H1 (cell line): ENCODE data around the gene PPP1R3C. TPM values are rescaled to one million over a fixed set of nuclear protein-coding genes. Genes with fewer than 3 reads are reported as not detected.

Experiments used
- CTCF ChIA-PET: fragments of 300-600 bp; sonication (Branson Sonifier 250); formaldehyde crosslinking; loops from one replicate; lab custom pipeline; 2021; ENCODE audit not compliant: partially characterized antibody; lab: Charles Lee
- POLR2A ChIA-PET: fragments of 300-600 bp; sonication (Branson Sonifier 250); formaldehyde crosslinking; loops from one replicate; lab custom pipeline; 2021; ENCODE audit warnings: inconsistent platforms; ENCODE audit not compliant: partially characterized antibody; lab: Charles Lee
- DNase-seq, 2 experiments: peaks; one replicate each; pipeline versions ENCODE4 v3.0.0 to v3.0.0-alpha.2; 2010 to 2022; ENCODE audit warnings: low spot score in 2 of 2, low read depth in 1 of 2, mixed read lengths in 1 of 2
- FAIRE-seq: peaks from 2 replicates; lab custom pipeline; 2011; peaks lifted over from hg19 to GRCh38; lab: Jason Lieb, UNC
- H2AFZ ChIP-seq: 2 replicates; pipeline ENCODE4 v1.8.1; 2012; ENCODE audit warnings: low read length, inconsistent platforms
- H2AK5ac ChIP-seq: 2 replicates; pipeline ENCODE4 v1.6.1; 2013; ENCODE audit warnings: low read depth, low read length
- H2BK120ac ChIP-seq: replicated peaks from 2 replicates; pipeline ENCODE3; 2013; ENCODE audit warnings: low read depth, low read length, inconsistent platforms
- H2BK12ac ChIP-seq: 2 replicates; pipeline ENCODE4 v1.6.1; 2013; ENCODE audit warnings: low read depth, low read length
- H2BK15ac ChIP-seq: 2 replicates; pipeline ENCODE4 v1.6.1; 2013; ENCODE audit warnings: low read length
- H2BK20ac ChIP-seq: 2 replicates; pipeline ENCODE4 v1.6.1; 2013; ENCODE audit warnings: low read length
- H2BK5ac ChIP-seq: 2 replicates; pipeline ENCODE4 v1.6.1; 2013; ENCODE audit warnings: low read depth, low read length
- H3K14ac ChIP-seq: 2 replicates; pipeline ENCODE4 v1.6.1; 2013; ENCODE audit warnings: inconsistent platforms; ENCODE audit not compliant: insufficient read length
- H3K18ac ChIP-seq: 2 replicates; pipeline ENCODE4 v1.6.1; 2013; ENCODE audit warnings: low read length; ENCODE audit errors: extremely low read depth
- H3K23ac ChIP-seq: 2 replicates; pipeline ENCODE4 v1.6.1; 2013; ENCODE audit warnings: inconsistent platforms; ENCODE audit not compliant: insufficient read length
- H3K23me2 ChIP-seq: 2 replicates; pipeline ENCODE4 v1.6.1; 2013; ENCODE audit warnings: low read depth, low read length
- H3K27ac ChIP-seq: 2 replicates; pipeline ENCODE4 v1.6.1; 2011; ENCODE audit warnings: low read depth, low read length, inconsistent platforms
- H3K27me3 ChIP-seq, 4 experiments: replicated peaks in 1 of 4; 1 replicate in 1 of 4; 2 replicates in 3 of 4; pipeline versions ENCODE4 v1.6.1 to v1.8.1; 2011 to 2013; ENCODE audit warnings: low read length in 3 of 4, mild to moderate bottlenecking in 3 of 4, inconsistent platforms in 2 of 4, mixed read lengths in 2 of 4, moderate library complexity in 1 of 4; ENCODE audit not compliant: control insufficient read depth in 3 of 4, insufficient read depth in 3 of 4; ENCODE audit errors: extremely low read depth in 1 of 4
- H3K36me3 ChIP-seq, 4 experiments: 2 replicates each; pipeline versions ENCODE4 v1.6.1 to v1.8.1; 2011 to 2013; ENCODE audit warnings: mild to moderate bottlenecking in 4 of 4, low read length in 3 of 4, moderate library complexity in 2 of 4, control low read depth in 1 of 4, inconsistent platforms in 1 of 4; ENCODE audit not compliant: insufficient read depth in 4 of 4, control insufficient read depth in 2 of 4
- H3K4ac ChIP-seq: replicated peaks from 2 replicates; pipeline ENCODE3; 2013; ENCODE audit warnings: low read length, low read depth, mixed read lengths, inconsistent platforms; ENCODE audit not compliant: insufficient read length
- H3K4me1 ChIP-seq, 4 experiments: replicated peaks in 1 of 4; 1 replicate in 1 of 4; 2 replicates in 3 of 4; pipeline versions ENCODE4 v1.6.1 to v1.8.1; 2011 to 2013; ENCODE audit warnings: low read length in 3 of 4, inconsistent platforms in 2 of 4, mixed read lengths in 1 of 4; ENCODE audit not compliant: insufficient read depth in 4 of 4, control insufficient read depth in 3 of 4
- H3K4me2 ChIP-seq, 2 experiments: 2 replicates each; pipeline versions ENCODE4 v1.6.1 to v1.8.1; 2011 to 2013; ENCODE audit warnings: low read depth in 2 of 2, low read length in 2 of 2, control low read depth in 1 of 2, inconsistent platforms in 1 of 2, mild to moderate bottlenecking in 1 of 2; ENCODE audit not compliant: insufficient read depth in 1 of 2
- H3K4me3 ChIP-seq, 4 experiments: fragments of 200-600, 300-600 bp in 1 of 4; sonication (generic), shearing (Covaris generic), sonication (Bioruptor Twin) in 1 of 4; 2 replicates each; pipeline versions ENCODE4 v1.5.1 to v1.8.1; 2011 to 2016; ENCODE audit warnings: low read length in 4 of 4, low read depth in 3 of 4, control low read depth in 2 of 4, inconsistent platforms in 2 of 4, mild to moderate bottlenecking in 2 of 4, mixed read lengths in 1 of 4, moderate library complexity in 1 of 4; ENCODE audit not compliant: insufficient read depth in 2 of 4; ENCODE audit errors: extremely low read depth in 1 of 4
- H3K56ac ChIP-seq: replicated peaks from 2 replicates; pipeline ENCODE3; 2013; ENCODE audit warnings: low read depth, mild to moderate bottlenecking, mixed read lengths, low read length, inconsistent platforms; ENCODE audit not compliant: insufficient read length
- H3K79me1 ChIP-seq: 2 replicates; pipeline ENCODE4 v1.6.1; 2013; ENCODE audit warnings: low read depth, low read length, control low read depth
- H3K79me2 ChIP-seq, 2 experiments: 2 replicates each; pipeline versions ENCODE4 v1.6.1 to v1.8.1; 2012 to 2013; ENCODE audit warnings: low read length in 2 of 2, mild to moderate bottlenecking in 2 of 2, inconsistent platforms in 1 of 2; ENCODE audit not compliant: insufficient read depth in 2 of 2, control insufficient read depth in 1 of 2
- H3K9ac ChIP-seq, 4 experiments: replicated peaks in 1 of 4; 1 replicate in 1 of 4; 2 replicates in 3 of 4; pipeline versions ENCODE4 v1.6.1 to v1.8.1; 2011 to 2013; ENCODE audit warnings: low read depth in 3 of 4, low read length in 3 of 4, control low read depth in 2 of 4, mild to moderate bottlenecking in 2 of 4, moderate library complexity in 2 of 4, inconsistent platforms in 1 of 4; ENCODE audit errors: extremely low read depth in 1 of 4
- H3K9me3 ChIP-seq, 2 experiments: 2 replicates each; pipeline versions ENCODE4 v1.6.1 to v1.8.1; 2012 to 2013; ENCODE audit warnings: mild to moderate bottlenecking in 2 of 2, moderate library complexity in 2 of 2, control low read depth in 1 of 2, inconsistent platforms in 1 of 2, low read depth in 1 of 2, low read length in 1 of 2, mixed read lengths in 1 of 2; ENCODE audit not compliant: insufficient read depth in 2 of 2
- H4K20me1 ChIP-seq, 2 experiments: replicated peaks in 1 of 2; 2 replicates each; pipeline versions ENCODE3 to v1.8.1; 2011 to 2013; ENCODE audit warnings: inconsistent platforms in 2 of 2, low read length in 2 of 2, mild to moderate bottlenecking in 1 of 2; ENCODE audit not compliant: insufficient read depth in 2 of 2, control insufficient read depth in 1 of 2
- H4K5ac ChIP-seq: 2 replicates; pipeline ENCODE4 v1.6.1; 2013; ENCODE audit warnings: low read length, low read depth, mixed read lengths, inconsistent platforms; ENCODE audit not compliant: insufficient read length
- H4K8ac ChIP-seq: 2 replicates; pipeline ENCODE4 v1.8.0; 2013; ENCODE audit warnings: mild to moderate bottlenecking, moderate library complexity, low read length, inconsistent platforms; ENCODE audit not compliant: insufficient read depth; ENCODE audit errors: extremely low read depth
- H4K91ac ChIP-seq: replicated peaks from 2 replicates; pipeline ENCODE3; 2013; ENCODE audit warnings: low read length, mixed read lengths, inconsistent platforms; ENCODE audit not compliant: insufficient read length
- NRF1 ChIP-seq: IDR thresholded peaks from 2 replicates; pipeline ENCODE4 v1.6.1; 2011; ENCODE audit warnings: mild to moderate bottlenecking, low read depth, low read length, improper control_type of control experiment
- SIRT6 ChIP-seq: IDR thresholded peaks from one replicate; pipeline ENCODE4 v1.7.1; 2012; ENCODE audit warnings: low read length, inconsistent platforms
- SP1 ChIP-seq: IDR thresholded peaks from 2 replicates; pipeline ENCODE4 v1.6.1; 2011; ENCODE audit warnings: low read depth, low read length
- YY1 ChIP-seq: IDR thresholded peaks from 2 replicates; pipeline ENCODE4 v1.6.1; 2011; ENCODE audit warnings: low read depth, mild to moderate bottlenecking, low read length
- WGBS, 2 experiments: shearing (Covaris generic) in 1 of 2; methylation state at CpG; one replicate each; pipeline versions ENCODE4 v1.1.6 to v1.1.7; 2013 to 2015; ENCODE audit warnings: low lambda C conversion rate in 2 of 2, mixed read lengths in 2 of 2, inconsistent platforms in 1 of 2, low coverage in 1 of 2, missing lambda C conversion rate in 1 of 2; ENCODE audit not compliant: insufficient replicate concordance in 2 of 2, insufficient coverage in 1 of 2, insufficient read length in 1 of 2; ENCODE audit errors: extremely low coverage in 1 of 2, missing lambda C conversion rate in 1 of 2; 5-methylcytosine and 5-hydroxymethylcytosine counted together
- polyA plus RNA-seq, 7 experiments: library from polyadenylated mRNA; depleted of rRNA in 3 of 7; stranded (reverse) in 5 of 7; unstranded in 2 of 7; fragments of >200 nt in 5 of 7; fragments of 200-250 nt in 2 of 7; gene quantifications; 1 replicate in 5 of 7; 2 replicates in 1 of 7; 4 replicates in 1 of 7; pipeline versions ENCODE4 v1.2.1 to v1.2.3, GENCODE V29; 2011 to 2013; ENCODE audit warnings: missing spikeins in 2 of 7, mixed read lengths in 2 of 7
- total RNA-seq: library from RNA; stranded (reverse); fragmentation: NEBNext Ultra II Directional; extraction: Animal tissue kit (Norgen Biotek cat#: 25700); gene quantifications from 2 replicates; pipeline ENCODE4 v1.2.1, GENCODE V29; 2021

Gene PPP1R3C
- total and polyA plus RNA-seq, 2 of the 8 experiments (the other 6 are each of a cell fraction or from before 2014, with no cell fraction given): 1.3 TPM

GRCh38 chr10:91610444-91610843, 22.4 kb downstream of the PPP1R3C start:
- FAIRE-seq: no peak
- no peaks in the 10 kb centered on the region for H3K9me3 ChIP-seq
- CTCF ChIA-PET: interaction anchor here (0.8 to 2.7 kb wide), 5 partner anchors 24 to 134 kb away, joined by 3 to 6 read pairs (median 3); no protein-coding TSS in a partner anchor

More at GRCh38 chr10:91610444-91610843, 22.4 kb downstream of the PPP1R3C start:
- Histone ChIP-seq H3K18ac (no peak overlapping the region), H3K79me2 (no peaks in the 10 kb centered on the region), H2BK5ac (no peak overlapping the region), H3K27me3 (no peaks in the 10 kb centered on the region), H4K91ac (no peak overlapping the region), H3K27ac (no peak overlapping the region), H3K36me3 (no peaks in the 10 kb centered on the region), H3K56ac (no peak overlapping the region), H3K4ac (no peak overlapping the region), H2BK12ac (no peak overlapping the region), H3K4me3 (no peak overlapping the region), H3K79me1 (no peaks in the 10 kb centered on the region), H3K23me2 (no peaks in the 10 kb centered on the region; the same call in 1 of the 2 replicates), H3K14ac (no peak overlapping the region), H2BK20ac (no peak overlapping the region), H3K4me2 (no peak overlapping the region), H2AFZ (no peak overlapping the region), H2AK5ac (no peak overlapping the region), H4K5ac (no peak overlapping the region), H4K20me1 (no peaks in the 10 kb centered on the region), H3K4me1 (peaks cover 0 to 2% (median 0%) of the 10 kb centered on the region in 4 experiments; a peak in 1 of 7 replicates), H2BK120ac (no peak overlapping the region), H4K8ac (no peak overlapping the region), H3K23ac (no peak overlapping the region), H2BK15ac (no peak overlapping the region), H3K9ac (no peak overlapping the region)
- DNase-seq: peak in 1 of 2 experiments; percentile 6
- TF ChIP-seq SP1 (no peak), NRF1 (no peak), SIRT6 (no peak), YY1 (no peak)
- 87% methylated on average over 4 of the region's 4 CpGs; no CpG with 5 or more reads in 1 of the 2 experiments for WGBS, 2 experiments
- POLR2A ChIA-PET: no interaction called here
